GM08714 (cell line): ENCODE measurements around the gene PSMA5.
"Not testable (repeated sequence)": the region's sequence is repeated elsewhere in the genome, so short reads cannot be mapped to it uniquely, and the experiment has no call there.

Experiments
- H3K4me3 ChIP-seq: fragments of 200-500 bp; sonication (Bioruptor generic); 2 replicates; pipeline ENCODE4 v1.5.1; 2014; ENCODE audit warnings: mild to moderate bottlenecking, low read length, inconsistent platforms
- ZNF274 ChIP-seq: IDR thresholded peaks from 2 replicates; pipeline ENCODE4 v1.6.1; 2012; ENCODE audit warnings: mild to moderate bottlenecking, low read depth, low read length

Gene PSMA5

GRCh38 chr1:109426281-109427170 is at the start of gene PSMA5:
Gene PSMA5 (minus strand): TSS chr1:109426448. CDS start chr1:109426330, 118 bp downstream.
- no peak for TF ChIP-seq ZNF274
- H3K4me3 ChIP-seq: peak within 1 kb of the TSS; percentile 93

DNA sequence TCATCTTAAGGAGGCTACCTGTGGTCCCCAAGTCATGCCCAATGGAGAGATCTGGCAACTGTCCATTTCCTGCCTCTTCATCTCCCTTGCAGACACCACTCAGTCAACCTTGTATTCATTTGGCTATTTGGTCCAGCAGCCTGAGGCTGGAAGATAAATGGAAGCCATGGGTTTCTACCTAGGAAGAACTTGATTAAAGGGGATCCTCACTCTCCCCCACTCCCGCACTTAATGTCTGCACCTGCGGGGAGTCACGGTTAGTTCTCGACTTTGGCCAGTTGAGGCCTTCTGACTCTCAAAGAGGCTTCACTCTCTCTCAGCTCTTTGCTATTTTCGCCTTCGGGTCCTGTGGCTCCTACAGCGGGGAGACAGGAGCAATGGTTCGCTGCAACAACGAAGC is 49.0 kb upstream of the PSMA5 start:
- no peak overlapping the region for H3K4me3 ChIP-seq
- no peak for TF ChIP-seq ZNF274

DNA sequence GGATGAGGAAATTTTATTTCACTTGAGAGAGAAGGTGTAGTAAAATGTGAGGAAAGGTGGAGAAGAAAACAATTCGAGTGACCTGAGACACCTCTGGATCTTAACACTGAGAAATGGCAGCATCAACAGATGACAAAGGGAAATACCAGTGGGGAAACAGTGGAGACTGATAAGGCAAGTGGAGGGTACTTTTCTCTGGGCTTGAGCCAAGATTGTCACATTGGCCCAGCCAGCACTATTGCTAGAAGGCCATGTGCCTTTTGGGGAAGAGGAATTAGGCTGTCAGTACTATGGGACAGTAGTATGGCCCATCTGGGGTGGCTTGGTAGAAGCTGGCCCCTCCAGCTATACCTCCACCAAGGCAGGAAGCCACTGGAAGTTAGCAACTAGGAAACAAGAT is 48.4 kb upstream of the PSMA5 start:
- no peak overlapping the region for H3K4me3 ChIP-seq
- TF ChIP-seq ZNF274: no peak

DNA sequence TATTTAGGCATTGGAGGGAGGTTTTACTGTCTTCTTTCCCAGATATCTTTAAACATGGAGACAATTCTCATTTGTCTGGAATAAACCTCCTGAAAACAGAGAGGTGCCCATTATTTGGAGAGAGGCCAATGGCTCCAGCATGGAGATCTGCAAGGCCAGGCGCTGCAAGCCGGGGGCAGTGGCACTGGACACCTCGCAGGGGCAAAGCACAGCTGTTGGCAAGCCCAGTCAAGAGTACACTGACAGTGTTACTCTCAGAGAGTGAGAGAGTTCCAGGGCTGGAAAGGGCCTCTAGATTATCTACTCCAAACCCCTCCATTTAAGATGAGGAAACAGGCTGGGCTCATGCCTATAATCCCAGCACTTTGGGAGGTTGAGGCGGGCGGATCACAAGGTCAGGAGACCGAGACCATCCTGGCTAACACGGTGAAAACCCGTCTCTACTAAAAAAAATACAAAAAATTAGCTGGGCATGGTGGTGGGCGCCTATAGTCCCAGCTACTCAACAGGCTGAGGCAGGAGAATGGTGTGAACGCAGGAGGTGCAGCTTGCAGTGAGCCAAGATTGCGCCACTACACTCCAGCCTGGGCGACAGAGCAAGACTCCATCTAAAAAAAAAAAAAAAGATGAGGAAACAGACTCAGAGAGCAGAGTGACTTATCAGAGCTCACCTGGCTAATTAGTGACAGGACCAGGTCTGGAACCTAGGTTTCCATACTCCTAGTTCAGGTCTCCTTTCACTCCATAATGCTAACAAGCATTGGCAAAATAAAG is 47.2 kb upstream of the PSMA5 start:
- H3K4me3 ChIP-seq: not testable (repeated sequence)

- H3K4me3 ChIP-seq: no peak overlapping the region
- no peak for TF ChIP-seq ZNF274
Measured at GRCh38 chr1:109472779-109473178, 46.5 kb upstream of the PSMA5 start.

GRCh38 chr1:109470245-109470644 is 44.0 kb upstream of the PSMA5 start:
- no peak overlapping the region for H3K4me3 ChIP-seq
- no peak for TF ChIP-seq ZNF274

DNA sequence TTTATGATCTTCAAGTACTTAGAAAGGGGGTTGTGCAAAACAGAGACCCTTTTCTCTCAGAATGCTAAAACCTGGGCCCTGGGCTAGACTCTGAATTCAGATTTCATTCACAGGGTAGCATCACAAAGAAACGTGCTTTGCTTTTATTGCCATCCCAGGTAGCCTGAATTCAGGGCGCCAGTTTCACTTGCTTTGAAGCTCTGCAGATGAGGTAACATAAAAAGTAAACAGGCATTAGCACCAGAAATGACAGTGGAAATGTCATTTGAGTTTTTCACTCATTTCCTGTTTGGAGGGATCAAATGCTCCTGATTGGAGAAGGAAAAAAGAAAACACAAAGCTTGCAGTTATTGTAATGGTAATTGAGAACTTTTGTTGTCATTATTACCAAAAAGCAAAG is 42.7 kb upstream of the PSMA5 start:
- no peak overlapping the region for H3K4me3 ChIP-seq
- TF ChIP-seq ZNF274: no peak

DNA sequence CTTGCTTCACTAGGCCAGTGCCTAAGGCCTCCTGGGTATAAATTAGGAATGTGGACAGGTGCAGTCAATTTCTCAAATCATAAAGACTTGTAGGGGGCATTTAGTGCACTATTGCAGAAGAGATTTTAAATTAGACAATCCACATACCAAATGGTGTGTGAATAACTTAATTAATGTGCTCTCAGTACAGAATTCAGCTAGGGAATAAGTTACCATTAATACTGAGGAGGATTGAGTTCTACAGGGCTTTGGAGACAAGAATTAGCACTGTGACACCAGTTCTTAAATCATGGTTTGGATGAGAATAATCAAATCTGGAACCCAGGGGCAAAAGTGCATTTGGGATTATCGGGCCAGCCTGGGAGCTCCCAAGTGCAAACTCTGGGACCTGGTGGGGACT is 41.8 kb upstream of the PSMA5 start:
- no peak overlapping the region for H3K4me3 ChIP-seq
- TF ChIP-seq ZNF274: no peak

GRCh38 chr1:109467301-109467777 is 41.1 kb upstream of the PSMA5 start:
- H3K4me3 ChIP-seq: no peak overlapping the region
- no peak for TF ChIP-seq ZNF274

GRCh38 chr1:109466452-109467300 is 40.4 kb upstream of the PSMA5 start, which contains the start of gene SYPL2:
Gene SYPL2 (plus strand): TSS chr1:109466546. CDS start chr1:109466844, 298 bp downstream.
- H3K4me3 ChIP-seq: peak within 1 kb of the TSS; percentile 62; the same call in 1 of the 2 replicates
- TF ChIP-seq ZNF274: no peak

DNA sequence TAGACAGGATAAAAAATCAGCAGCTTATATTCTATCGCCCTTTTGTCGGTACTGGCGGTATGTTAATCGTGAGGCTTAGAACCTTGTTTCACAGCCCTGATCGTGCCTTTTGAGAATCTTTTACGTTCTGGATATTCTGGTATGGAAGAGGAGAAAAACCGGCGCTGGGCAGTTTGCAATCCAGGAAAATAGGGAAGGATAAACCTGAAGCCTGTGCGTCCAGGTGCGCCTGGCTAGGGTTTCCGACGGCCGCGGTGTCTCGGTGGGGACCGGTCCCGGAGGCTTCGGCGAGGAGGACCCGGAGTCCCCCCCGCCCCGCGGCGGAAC is 39.8 kb upstream of the PSMA5 start:
- H3K4me3 ChIP-seq: peak overlapping the region; percentile 62; the same call in 1 of the 2 replicates
- TF ChIP-seq ZNF274: no peak

DNA sequence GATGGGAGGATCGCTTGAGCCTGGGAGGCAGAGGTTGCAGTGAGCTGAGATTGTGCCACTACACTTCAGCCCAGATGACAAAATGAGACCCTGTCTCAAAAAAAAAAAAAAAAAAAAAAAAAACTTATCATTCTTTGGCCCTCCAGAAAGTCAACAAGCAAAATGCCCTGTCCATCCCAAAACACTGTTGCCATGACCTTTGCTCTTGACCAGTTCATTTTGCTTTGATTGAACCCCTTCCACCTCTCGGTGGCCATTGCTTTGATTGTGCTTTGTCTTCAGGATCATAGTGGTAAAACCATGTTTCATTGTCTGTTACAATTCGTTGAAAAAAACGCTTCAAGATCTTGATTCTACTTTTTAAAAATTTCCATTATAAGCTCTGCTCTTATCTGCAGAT is 31.6 kb upstream of the PSMA5 start:
- no peak overlapping the region for H3K4me3 ChIP-seq
- TF ChIP-seq ZNF274: no peak

- no peak for TF ChIP-seq ZNF274
- no peak overlapping the region for H3K4me3 ChIP-seq
Measured at GRCh38 chr1:109454497-109455133, 28.4 kb upstream of the PSMA5 start.

GRCh38 chr1:109447524-109447923 is 21.3 kb upstream of the PSMA5 start:
- H3K4me3 ChIP-seq: no peak overlapping the region
- TF ChIP-seq ZNF274: no peak

- not testable (repeated sequence) for H3K4me3 ChIP-seq
Measured at GRCh38 chr1:109445949-109446695, 19.9 kb upstream of the PSMA5 start.
